Activated CD8-positive, alpha-beta memory T cell treated with anti-CD3 and anti-CD28 coated beads for 48 hours (primary cell): ENCODE data around the gene PNMA6A.
"Not testable (repeated sequence)": the region's sequence is repeated elsewhere in the genome, so short reads cannot be mapped to it uniquely, and the experiment has no call there.

Experiments
- DNase-seq, 3 experiments: peaks; one replicate each; pipeline ENCODE4 v3.0.0-alpha.2; 2020; ENCODE audit warnings: low read depth in 2 of 3, low spot score in 2 of 3

PNMA6A gene

GRCh38 chrX:153071909-153072583, at the start of gene PNMA6A:
Gene PNMA6A (plus strand): TSS chrX:153072454. CDS start chrX:153073063, 609 bp downstream.
- not testable (repeated sequence) for DNase-seq

GRCh38 chrX:153026501-153026900, 45.8 kb upstream of the PNMA6A start:
- DNase-seq, result not testable (repeated sequence)

DNA sequence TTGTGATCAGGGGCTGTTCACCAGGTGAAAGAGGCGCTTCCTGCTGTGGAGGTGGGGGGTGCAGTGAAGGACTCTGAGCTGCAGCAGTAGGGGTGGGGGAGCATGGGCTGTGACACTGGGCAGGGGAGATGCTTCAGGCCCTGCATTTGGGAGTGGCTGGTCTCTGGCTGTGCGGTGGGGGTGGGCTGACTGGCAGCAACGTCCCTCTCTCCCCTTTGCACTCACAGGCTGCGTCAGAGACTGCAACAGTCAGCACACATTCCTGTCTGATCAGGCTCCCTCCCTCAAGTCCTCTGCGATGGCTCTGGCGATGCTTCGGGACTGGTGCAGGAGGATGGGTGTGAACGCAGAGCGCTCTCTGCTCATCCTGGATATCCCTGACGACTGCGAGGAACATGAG, 43.8 kb upstream of the PNMA6A start:
- DNase-seq, result not testable (repeated sequence)

DNA sequence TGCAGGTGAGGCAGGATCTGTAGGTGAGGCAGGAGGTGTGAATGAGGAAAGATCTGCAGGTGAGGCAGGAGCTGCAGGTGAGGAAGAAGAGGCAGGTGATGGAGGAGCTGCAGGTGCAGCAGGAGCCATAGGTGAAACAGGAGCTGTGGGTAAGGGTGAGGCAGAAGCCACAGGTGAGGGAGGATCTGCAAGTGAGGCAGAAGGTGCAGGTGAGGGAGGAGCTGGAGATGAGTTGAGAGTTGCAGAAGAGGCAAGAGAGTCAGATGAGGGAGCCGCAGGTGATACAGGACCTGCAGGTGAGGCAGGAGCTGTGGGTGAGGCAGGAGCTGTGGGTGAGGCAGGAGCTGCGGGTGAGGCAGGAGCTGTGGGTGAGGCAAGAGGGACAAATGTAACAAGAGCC, 43.1 kb upstream of the PNMA6A start:
- DNase-seq, result no peak

- no peak for DNase-seq
These were observed 42.4 kb upstream of the PNMA6A start for GRCh38 chrX:153029875-153030274.

DNA sequence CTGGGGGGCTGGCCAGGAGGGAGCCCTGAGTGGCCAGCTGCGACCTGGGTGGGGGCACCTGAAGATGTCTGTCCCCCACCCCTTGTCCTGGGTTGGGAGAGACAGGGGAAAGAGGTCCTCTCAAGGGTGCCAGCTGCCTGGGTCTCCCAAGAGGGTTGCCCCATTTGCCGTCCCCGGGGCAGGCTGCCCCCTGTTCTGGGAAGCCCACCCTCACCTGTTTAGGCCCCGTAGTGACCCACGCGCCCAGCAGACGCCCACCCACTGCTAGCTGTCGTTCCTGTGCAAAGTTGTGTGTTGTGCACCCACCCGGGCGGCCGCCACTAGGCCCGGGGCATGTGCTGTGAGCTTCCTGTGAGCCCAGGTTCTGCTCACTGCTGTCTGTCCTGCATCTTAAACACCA, 41.5 kb upstream of the PNMA6A start:
- DNase-seq, result no peak

- DNase-seq, result peak; percentile 30 to 48 (median 38)
These were observed 39.7 kb upstream of the PNMA6A start for GRCh38 chrX:153032397-153033118.

DNA sequence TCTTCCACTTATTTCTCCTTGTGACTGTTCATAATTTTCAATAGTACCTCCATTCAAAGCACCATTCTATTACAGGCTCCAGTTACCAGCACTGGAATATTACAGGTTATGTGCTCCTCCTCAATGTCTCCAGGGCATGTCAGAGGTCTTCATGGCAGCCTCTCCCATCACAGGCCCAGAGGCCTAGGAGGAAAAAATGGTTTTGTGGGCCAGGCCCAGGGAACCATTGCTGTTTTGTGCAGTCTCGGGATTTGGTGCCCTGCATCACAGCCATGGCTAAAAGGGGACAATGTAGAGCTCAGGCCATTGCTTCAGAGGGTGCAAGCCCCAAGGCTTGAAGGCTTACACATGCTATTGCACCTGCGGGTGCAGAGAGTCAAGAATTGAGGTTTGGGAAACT, 23.2 kb upstream of the PNMA6A start:
- no peak for DNase-seq

DNA sequence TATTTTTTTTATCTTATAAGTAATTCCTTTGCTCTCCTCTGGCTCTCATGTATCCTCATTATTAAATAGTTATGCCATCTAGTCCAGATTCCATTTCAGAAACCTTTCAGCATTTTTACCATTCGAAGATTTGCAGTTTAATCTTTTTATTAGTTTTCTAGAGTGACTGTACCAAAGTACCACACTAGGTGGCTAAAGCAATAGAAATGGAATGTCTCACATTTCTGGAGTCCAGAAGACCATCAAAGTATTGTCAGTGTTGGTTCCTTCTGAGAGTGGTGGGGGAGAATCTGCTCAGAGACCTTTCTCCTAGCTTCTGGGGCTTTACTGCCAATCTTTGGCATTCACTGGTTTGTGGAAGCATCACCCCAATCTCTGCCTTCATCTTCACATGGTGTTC, 19.7 kb upstream of the PNMA6A start:
- DNase-seq, result no peak

DNA sequence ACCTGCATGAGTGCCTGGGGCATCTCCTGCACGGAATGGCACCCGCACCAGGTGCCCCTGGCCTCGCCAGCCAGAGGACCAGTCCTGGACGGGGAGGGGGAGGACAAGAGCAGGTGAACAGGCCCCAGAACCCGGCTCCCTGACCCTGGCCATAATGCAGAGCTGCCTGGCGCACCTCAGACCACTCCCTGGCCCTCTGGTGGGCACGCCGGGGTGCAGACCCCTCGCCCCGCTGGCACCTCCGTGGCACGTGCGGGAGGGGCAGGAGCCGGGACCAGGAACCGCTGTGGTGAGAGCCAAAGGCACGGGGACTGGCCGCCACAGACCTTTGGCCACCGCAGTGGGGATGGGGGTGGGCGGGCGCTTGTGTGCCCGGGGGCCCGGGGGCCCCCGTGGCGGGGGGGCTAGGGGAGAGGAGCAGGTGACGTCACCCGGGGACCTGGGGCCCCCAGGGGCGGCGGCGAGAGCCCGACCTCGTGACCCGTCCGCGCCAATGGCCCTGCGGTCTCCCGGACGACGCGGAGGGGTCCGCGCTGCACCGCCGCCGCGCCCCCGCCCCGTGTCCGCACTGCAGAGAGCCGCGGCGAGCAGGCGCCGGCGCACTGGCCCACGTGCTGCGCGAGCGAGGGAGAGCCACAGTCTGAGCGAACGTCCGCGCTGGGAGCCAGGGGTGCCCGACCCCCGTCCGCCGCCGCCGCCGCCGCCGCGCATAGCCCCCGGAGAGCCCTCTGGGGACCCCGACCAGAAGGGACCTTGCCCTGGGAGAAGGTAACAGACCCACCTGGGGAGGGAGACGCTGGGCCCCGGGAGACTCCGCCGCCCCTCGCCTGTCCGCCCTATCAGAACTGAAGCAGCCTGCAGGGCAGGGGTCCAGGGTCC, 16.1 kb upstream of the PNMA6A start, which contains the start of gene PNMA3:
PNMA3 (plus strand) TSS at position 600 of the 879 bp plus-strand sequence. CDS start 586 bp downstream, outside the sequence.
- no peak for DNase-seq

- no peak for DNase-seq
These were observed 15.0 kb upstream of the PNMA6A start for GRCh38 chrX:153057281-153057680.

- no peak for DNase-seq
These were observed 12.8 kb upstream of the PNMA6A start for GRCh38 chrX:153059191-153060094.

GRCh38 chrX:153060095-153060445, 12.2 kb upstream of the PNMA6A start:
- DNase-seq, result no peak

GRCh38 chrX:153061732-153062131, 10.5 kb upstream of the PNMA6A start:
- no peak for DNase-seq

DNA sequence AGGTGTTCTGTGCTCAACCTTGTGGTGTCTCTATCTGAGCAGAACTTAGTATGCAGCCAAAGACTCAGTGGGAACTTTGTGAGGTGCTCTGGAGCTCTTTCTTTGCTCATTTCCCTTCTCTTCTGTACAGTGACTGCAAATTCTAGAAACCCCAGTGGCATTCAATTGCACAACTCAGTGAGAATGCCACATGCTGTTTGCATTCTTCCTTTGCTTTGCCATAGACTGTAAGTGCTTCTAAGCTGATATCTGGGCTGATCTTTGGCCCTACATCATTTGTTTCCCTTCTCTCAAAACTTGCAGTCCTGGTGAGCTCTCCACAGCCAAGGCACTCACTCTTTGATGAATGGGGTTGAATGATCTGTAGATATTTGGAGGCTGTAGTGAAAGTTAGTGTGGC, 8.9 kb upstream of the PNMA6A start:
- no peak for DNase-seq

- DNase-seq, result no peak
These were observed 8.2 kb upstream of the PNMA6A start for GRCh38 chrX:153064061-153064460.

- DNase-seq, result no peak
These were observed 6.9 kb upstream of the PNMA6A start for GRCh38 chrX:153065389-153065788.

- DNase-seq, result not testable (repeated sequence)
These were observed 5.9 kb upstream of the PNMA6A start for GRCh38 chrX:153066402-153066801.

DNA sequence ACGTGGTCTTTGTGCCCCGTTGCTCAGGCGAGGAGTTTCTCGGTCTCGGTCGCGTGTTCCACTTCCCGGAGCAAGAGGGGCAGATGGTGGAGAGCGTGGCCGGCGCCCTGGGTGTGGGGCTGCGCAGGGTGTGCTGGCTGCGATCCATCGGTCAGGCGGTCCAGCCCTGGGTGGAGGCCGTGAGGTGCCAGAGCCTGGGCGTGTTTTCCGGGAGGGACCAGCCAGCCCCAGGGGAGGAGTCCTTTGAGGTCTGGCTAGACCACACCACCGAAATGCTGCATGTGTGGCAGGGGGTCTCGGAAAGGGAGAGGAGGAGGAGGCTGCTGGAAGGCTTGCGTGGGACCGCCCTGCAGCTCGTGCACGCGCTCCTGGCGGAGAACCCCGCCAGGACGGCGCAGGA, 1.1 kb downstream of the PNMA6A start:
- not testable (repeated sequence) for DNase-seq

DNA sequence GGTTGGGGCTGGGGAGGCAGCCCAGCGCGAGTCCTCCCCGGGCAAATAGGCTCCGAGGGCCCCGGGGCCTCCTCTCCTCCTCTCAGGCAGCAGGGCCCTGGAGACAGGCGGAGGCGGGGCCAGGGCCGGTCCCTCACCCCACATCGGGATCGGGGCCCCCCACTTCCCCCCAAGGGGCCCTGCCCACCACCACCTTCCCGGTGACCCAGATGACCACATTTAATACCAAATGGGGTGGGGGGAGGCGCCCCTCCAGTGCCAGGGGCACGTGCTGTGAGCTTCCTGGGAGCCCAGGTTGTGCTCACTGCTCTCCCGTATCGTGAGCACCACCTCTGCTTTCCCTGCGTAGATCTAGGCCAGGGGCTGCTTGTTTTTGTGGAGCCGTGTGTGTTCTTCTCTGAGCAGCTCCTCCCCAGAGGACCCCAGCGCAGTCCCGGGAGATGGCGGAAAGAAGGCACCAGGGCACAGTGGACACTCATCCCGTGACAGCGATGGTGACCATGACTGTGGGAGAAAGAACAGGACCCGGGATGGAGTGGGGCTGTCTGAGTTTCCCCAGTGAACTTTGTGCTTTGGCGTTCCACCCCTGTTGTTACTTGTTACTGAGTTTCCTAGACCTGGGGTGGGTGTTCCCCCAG, 2.1 kb downstream of the PNMA6A start:
- DNase-seq, result no peak
